ENCODE data around the gene SYT6. TPM values are rescaled to one million over a fixed set of nuclear protein-coding genes. Genes with fewer than 3 reads are reported as not detected.

SYT6 gene
- total RNA-seq, 1 experiment from 2014 or later, result not detected

DNA sequence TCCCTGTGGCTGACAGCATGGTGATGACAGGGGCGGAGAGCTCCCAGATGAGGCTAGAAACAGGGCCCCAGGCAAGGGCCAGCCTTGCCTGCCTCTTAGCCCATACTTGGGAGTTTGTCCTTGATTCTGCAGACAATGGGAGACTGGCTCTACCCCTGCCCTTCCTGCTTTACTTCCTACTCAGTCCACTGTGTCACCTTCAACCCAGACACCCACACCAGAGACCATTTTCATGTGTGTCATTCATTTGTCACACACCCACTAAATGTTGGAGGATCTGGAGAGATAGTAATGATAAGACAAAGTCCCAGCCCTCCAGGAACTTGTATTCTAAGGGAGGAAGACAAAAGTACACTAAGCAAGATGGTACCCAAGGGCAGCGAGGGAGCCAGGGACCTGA, 43.7 kb downstream of the SYT6 start:
- Histone ChIP-seq H3K9me2 (ENCODE audit: insufficient read depth) (no peaks in the 10 kb centered on the region), H3K9ac (ENCODE audit: low read length) (no peak overlapping the region), H3K4me2 (ENCODE audit: low read length) (no peak overlapping the region), H3K79me2 (ENCODE audit: insufficient read depth, low read length) (no peaks in the 10 kb centered on the region), H2AFZ (ENCODE audit: low read depth, low read length, poor library complexity, severe bottlenecking) (no peak overlapping the region), H3K36me3 (ENCODE audit: control insufficient read depth in 1 of 2, insufficient read depth in 2 of 2, low read length in 2 of 2) (no peaks in the 10 kb centered on the region), H3K27me3 (ENCODE audit: insufficient read depth, low read length) (no peaks in the 10 kb centered on the region), H3K27ac (ENCODE audit: low read depth, low read length) (no peak overlapping the region), H3K4me3 (replicated peaks in 1 of 2; ENCODE audit: low read depth in 1 of 2, low read length in 2 of 2) (no peak overlapping the region), H3K9me3 (ENCODE audit: control insufficient read depth in 1 of 2, insufficient read depth in 1 of 2, low read depth in 1 of 2, low read length in 2 of 2) (no peaks in the 10 kb centered on the region), H3K4me1 (ENCODE audit: control insufficient read depth in 1 of 2, insufficient read depth in 2 of 2, low read length in 2 of 2) (peaks cover 13 to 16% of the 10 kb centered on the region in 2 experiments), H4K20me1 (ENCODE audit: insufficient read depth) (no peaks in the 10 kb centered on the region)
- ChIA-PET RAD21 (ENCODE audit: low non-redundant PET in 1 of 2, low total read pairs in 2 of 2, uncharacterized antibody in 2 of 2, unreplicated experiment in 2 of 2) (no interaction called here), CTCF (no interaction called here), POLR2A (no interaction called here)
- DNase-seq (ENCODE audit: low read depth, low spot score) (no peak), ATAC-seq (no peak)
- no TSS peak for BruUV-seq (replicated peaks)
- intact Hi-C loops (cut with micrococcal nuclease), result no loop called here
- no peak for TF ChIP-seq ZFX (IDR thresholded peaks at IDR 0.05)
- TF ChIP-seq SIN3A (IDR thresholded peaks at IDR 0.05; ENCODE audit: low read depth), result no peak
- TF ChIP-seq, protein P1, sequence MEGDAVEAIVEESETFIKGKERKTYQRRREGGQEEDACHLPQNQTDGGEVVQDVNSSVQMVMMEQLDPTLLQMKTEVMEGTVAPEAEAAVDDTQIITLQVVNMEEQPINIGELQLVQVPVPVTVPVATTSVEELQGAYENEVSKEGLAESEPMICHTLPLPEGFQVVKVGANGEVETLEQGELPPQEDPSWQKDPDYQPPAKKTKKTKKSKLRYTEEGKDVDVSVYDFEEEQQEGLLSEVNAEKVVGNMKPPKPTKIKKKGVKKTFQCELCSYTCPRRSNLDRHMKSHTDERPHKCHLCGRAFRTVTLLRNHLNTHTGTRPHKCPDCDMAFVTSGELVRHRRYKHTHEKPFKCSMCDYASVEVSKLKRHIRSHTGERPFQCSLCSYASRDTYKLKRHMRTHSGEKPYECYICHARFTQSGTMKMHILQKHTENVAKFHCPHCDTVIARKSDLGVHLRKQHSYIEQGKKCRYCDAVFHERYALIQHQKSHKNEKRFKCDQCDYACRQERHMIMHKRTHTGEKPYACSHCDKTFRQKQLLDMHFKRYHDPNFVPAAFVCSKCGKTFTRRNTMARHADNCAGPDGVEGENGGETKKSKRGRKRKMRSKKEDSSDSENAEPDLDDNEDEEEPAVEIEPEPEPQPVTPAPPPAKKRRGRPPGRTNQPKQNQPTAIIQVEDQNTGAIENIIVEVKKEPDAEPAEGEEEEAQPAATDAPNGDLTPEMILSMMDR (IDR thresholded peaks at IDR 0.05 in 2 of 3, conservative IDR thresholded peaks at IDR 0.05 in 1 of 3; ENCODE audit: borderline replicate concordance in 1 of 3, insufficient read depth in 1 of 3, low read depth in 2 of 3, low read length in 2 of 3), result no peak
- TF ChIP-seq RAD21 (IDR thresholded peaks at IDR 0.05; ENCODE audit: low read depth), result no peak
- TF ChIP-seq SP1 (IDR thresholded peaks at IDR 0.05; ENCODE audit: low read depth), result no peak
- TF ChIP-seq SRF (IDR thresholded peaks at IDR 0.05; ENCODE audit: low read depth), result no peak
- no peak for TF ChIP-seq POLR2A (IDR thresholded peaks at IDR 0.05; ENCODE audit: borderline replicate concordance, extremely low read depth, insufficient read depth, insufficient read length)
- TF ChIP-seq TCF7L2 (IDR thresholded peaks at IDR 0.05; ENCODE audit: borderline replicate concordance, extremely low read depth, insufficient read depth, insufficient read length), result no peak
- no peak for TF ChIP-seq EGR1 (IDR thresholded peaks at IDR 0.05; ENCODE audit: low read depth)
- TF ChIP-seq ZNF274 (IDR thresholded peaks at IDR 0.05; ENCODE audit: low read depth, low read length), result no peak
- no peak for TF ChIP-seq CBX3 (IDR thresholded peaks at IDR 0.05; ENCODE audit: low read depth)
- TF ChIP-seq EZH2 (IDR thresholded peaks at IDR 0.05), result no peak
- no peak for TF ChIP-seq ELF1 (IDR thresholded peaks at IDR 0.05; ENCODE audit: borderline replicate concordance, low read depth)
- TF ChIP-seq, protein P2, sequence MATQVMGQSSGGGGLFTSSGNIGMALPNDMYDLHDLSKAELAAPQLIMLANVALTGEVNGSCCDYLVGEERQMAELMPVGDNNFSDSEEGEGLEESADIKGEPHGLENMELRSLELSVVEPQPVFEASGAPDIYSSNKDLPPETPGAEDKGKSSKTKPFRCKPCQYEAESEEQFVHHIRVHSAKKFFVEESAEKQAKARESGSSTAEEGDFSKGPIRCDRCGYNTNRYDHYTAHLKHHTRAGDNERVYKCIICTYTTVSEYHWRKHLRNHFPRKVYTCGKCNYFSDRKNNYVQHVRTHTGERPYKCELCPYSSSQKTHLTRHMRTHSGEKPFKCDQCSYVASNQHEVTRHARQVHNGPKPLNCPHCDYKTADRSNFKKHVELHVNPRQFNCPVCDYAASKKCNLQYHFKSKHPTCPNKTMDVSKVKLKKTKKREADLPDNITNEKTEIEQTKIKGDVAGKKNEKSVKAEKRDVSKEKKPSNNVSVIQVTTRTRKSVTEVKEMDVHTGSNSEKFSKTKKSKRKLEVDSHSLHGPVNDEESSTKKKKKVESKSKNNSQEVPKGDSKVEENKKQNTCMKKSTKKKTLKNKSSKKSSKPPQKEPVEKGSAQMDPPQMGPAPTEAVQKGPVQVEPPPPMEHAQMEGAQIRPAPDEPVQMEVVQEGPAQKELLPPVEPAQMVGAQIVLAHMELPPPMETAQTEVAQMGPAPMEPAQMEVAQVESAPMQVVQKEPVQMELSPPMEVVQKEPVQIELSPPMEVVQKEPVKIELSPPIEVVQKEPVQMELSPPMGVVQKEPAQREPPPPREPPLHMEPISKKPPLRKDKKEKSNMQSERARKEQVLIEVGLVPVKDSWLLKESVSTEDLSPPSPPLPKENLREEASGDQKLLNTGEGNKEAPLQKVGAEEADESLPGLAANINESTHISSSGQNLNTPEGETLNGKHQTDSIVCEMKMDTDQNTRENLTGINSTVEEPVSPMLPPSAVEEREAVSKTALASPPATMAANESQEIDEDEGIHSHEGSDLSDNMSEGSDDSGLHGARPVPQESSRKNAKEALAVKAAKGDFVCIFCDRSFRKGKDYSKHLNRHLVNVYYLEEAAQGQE (IDR thresholded peaks at IDR 0.05; ENCODE audit: low read depth), result no peak
- no peak for TF ChIP-seq JUND (IDR thresholded peaks at IDR 0.05)
- TF ChIP-seq, protein P3, sequence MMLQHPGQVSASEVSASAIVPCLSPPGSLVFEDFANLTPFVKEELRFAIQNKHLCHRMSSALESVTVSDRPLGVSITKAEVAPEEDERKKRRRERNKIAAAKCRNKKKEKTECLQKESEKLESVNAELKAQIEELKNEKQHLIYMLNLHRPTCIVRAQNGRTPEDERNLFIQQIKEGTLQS (IDR thresholded peaks at IDR 0.05), result no peak
- TF ChIP-seq POLR2AphosphoS5 (IDR thresholded peaks at IDR 0.05; ENCODE audit: low read depth, low read length), result no peak
- TF ChIP-seq, protein P4, sequence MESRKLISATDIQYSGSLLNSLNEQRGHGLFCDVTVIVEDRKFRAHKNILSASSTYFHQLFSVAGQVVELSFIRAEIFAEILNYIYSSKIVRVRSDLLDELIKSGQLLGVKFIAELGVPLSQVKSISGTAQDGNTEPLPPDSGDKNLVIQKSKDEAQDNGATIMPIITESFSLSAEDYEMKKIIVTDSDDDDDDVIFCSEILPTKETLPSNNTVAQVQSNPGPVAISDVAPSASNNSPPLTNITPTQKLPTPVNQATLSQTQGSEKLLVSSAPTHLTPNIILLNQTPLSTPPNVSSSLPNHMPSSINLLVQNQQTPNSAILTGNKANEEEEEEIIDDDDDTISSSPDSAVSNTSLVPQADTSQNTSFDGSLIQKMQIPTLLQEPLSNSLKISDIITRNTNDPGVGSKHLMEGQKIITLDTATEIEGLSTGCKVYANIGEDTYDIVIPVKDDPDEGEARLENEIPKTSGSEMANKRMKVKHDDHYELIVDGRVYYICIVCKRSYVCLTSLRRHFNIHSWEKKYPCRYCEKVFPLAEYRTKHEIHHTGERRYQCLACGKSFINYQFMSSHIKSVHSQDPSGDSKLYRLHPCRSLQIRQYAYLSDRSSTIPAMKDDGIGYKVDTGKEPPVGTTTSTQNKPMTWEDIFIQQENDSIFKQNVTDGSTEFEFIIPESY (IDR thresholded peaks at IDR 0.05; ENCODE audit: extremely low read depth, insufficient replicate concordance, low read length), result no peak
- TF ChIP-seq EZH2phosphoT487 (IDR thresholded peaks at IDR 0.05; ENCODE audit: borderline replicate concordance), result no peak
